ENCODE measurements around the gene PARP3.
A peak's percentile ranks its signal among the peaks of the same experiment; 100 is the strongest.

PARP3 gene

GRCh38 chr3:51949121-51949520 lies 7.0 kb downstream of the PARP3 start:
- no peak for DNase-seq

- no peak for DNase-seq
Observed at GRCh38 chr3:51950899-51951298, 8.7 kb downstream of the PARP3 start.

GRCh38 chr3:51953445-51953844 lies 11.3 kb downstream of the PARP3 start:
- no peak for DNase-seq

- DNase-seq, result no peak
Observed at GRCh38 chr3:51954105-51954504, 11.9 kb downstream of the PARP3 start.

GRCh38 chr3:51954713-51955112 lies 12.6 kb downstream of the PARP3 start:
- DNase-seq, result no peak

- DNase-seq, result no peak
Observed at GRCh38 chr3:51955175-51955892, 13.2 kb downstream of the PARP3 start, which contains the start of gene GPR62. Gene GPR62 (plus strand): TSS chr3:51955381. CDS start chr3:51955653, 272 bp downstream.

- DNase-seq, result peak in 1 of 2 experiments; percentile 39
Observed at GRCh38 chr3:51955893-51956770, 14.0 kb downstream of the PARP3 start.

- DNase-seq, result no peak
Observed at GRCh38 chr3:51957520-51958205, 15.5 kb downstream of the PARP3 start.

- DNase-seq, result no peak
Observed at GRCh38 chr3:51958603-51959521, 16.7 kb downstream of the PARP3 start.

- no peak for DNase-seq
Observed at GRCh38 chr3:51959651-51960050, 17.5 kb downstream of the PARP3 start.

- DNase-seq, result no peak
Observed at GRCh38 chr3:51960386-51960785, 18.2 kb downstream of the PARP3 start.

- DNase-seq, result no peak
Observed at GRCh38 chr3:51961011-51961410, 18.8 kb downstream of the PARP3 start.

GRCh38 chr3:51961602-51962569 lies 19.7 kb downstream of the PARP3 start:
- no peak for DNase-seq

GRCh38 chr3:51962854-51963530 lies 20.8 kb downstream of the PARP3 start:
- DNase-seq, result no peak

GRCh38 chr3:51963951-51964451 lies 21.8 kb downstream of the PARP3 start:
- no peak for DNase-seq

- DNase-seq, result no peak
Observed at GRCh38 chr3:51964521-51964920, 22.4 kb downstream of the PARP3 start.

- DNase-seq, result no peak
Observed at GRCh38 chr3:51966016-51966415, 23.9 kb downstream of the PARP3 start.

- DNase-seq, result peak; percentile 10 to 62
Observed at GRCh38 chr3:51966486-51966885, 24.3 kb downstream of the PARP3 start.

GRCh38 chr3:51966922-51967383 lies 24.8 kb downstream of the PARP3 start:
- DNase-seq, result peak in 1 of 2 experiments; percentile 57

Measured in NCI-H526 (cell line).